Subcutaneous adipose tissue (tissue), 4 donors: Measurements from ENCODE around the gene CLTRN. TPM values are rescaled to one million over a fixed set of nuclear protein-coding genes. Genes with fewer than 3 reads are reported as not detected.

ENCODE experiments used
- CTCF ChIP-seq: fragments of 450-650 bp; IDR thresholded peaks from one replicate; pipeline ENCODE4 v1.5.1; 2016; ENCODE audit warnings: low read depth, mild to moderate bottlenecking, control low read depth, antibody characterized with exemption, moderate library complexity
- total RNA-seq, 4 donors: library from RNA; depleted of rRNA; stranded (reverse); fragments of >200 nt; gene quantifications; one replicate each; pipeline ENCODE4 v1.1.0, GENCODE V29; 2016

The CLTRN gene
- total RNA-seq, 4 donors from 2014 or later, result 0.34 to 0.75 (median 0.49) TPM; not detected in 1

DNA sequence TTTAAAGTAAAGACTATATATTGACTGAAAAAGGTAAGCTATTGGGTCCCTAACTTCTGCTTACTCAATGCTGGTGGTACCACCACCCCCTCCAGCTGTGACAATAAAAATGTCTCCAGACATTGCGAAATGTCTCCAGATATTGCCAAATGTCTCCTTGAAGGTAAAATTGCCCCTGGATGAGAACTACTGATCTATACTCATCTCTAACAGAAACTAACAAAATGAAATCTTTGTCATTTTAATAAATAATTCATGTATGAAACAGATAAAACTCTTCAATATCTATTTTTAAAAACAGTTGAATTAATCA, 20.1 kb downstream of the CLTRN start:
- no peak for TF ChIP-seq CTCF

DNA sequence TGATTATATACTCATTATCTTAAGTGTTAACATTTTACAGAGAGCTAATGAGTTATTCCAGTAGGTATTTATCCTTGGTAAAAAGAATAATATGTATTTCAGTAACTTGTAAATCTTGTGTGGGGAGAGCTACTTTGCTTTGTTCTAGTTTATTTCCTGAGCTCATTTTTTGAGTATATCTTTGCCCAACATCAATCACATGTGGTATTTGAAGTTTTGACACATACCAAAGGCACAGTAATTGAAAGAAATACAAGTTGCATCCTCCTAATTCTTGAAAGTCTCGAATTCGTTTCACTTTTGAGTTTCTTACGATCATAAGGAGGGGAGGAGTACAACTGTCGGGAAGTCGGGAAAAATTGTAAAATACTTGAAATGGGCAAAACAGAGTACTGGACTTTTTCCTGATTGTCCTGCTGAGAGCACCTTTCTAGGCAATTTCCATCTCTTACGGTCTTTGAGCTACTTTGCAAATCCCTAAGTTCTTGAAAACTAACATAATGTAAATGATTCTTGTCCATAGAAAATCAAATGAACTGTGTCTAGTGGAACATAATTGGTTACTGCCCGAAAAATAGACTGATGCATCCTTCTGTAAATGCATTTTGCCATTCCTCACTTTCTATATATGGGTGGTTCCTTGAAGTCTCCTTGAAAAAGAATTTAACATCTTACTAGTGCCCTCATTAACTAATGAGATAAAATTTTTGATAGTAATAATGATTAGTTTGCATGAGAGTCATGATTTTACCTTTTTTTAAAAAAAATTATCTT, 20.6 kb downstream of the CLTRN start:
- no peak for TF ChIP-seq CTCF

- TF ChIP-seq CTCF, result no peak
Observed at GRCh38 chrX:15631637-15632036, 33.0 kb downstream of the CLTRN start.

DNA sequence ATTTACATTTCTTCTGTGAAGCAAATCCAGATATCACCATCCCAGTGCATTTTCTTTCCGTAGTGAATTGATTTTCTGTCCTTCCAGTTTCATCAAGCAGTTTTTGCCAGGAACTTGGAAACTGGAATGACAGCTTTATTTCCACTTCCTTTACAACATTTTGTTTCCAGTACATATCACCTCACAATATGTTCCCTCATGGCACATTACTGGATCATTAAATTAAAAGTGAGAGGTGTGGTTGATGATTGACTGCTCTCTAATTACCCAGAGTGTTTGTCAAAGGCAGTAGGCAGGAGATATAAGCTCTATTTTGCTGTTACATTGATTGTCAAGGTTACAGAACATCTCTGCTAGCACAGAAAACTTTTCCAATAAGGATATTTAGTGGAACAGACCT, 41.6 kb downstream of the CLTRN start:
- TF ChIP-seq CTCF, result no peak

- TF ChIP-seq CTCF, result no peak
Observed at GRCh38 chrX:15619053-15619755, 45.4 kb downstream of the CLTRN start.

DNA sequence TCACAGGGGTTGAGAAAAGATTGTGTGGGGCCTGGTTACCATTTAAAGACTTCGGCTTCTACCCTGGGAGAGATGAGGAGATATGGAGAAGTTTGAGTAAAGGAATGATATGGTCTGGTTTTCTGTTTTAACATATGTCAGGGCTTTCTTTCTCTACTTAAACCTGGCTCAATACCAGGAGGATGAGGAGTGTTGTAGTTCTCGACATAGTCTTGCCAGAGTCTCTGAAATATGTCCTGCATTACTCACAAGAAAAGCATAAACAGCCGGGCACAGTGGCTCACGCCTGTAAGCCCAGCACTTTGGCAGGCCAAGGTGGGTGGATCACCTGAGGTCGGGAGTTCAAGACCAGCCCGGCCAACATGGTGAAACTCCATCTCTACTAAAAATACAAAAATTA, 47.5 kb downstream of the CLTRN start:
- no peak for TF ChIP-seq CTCF

DNA sequence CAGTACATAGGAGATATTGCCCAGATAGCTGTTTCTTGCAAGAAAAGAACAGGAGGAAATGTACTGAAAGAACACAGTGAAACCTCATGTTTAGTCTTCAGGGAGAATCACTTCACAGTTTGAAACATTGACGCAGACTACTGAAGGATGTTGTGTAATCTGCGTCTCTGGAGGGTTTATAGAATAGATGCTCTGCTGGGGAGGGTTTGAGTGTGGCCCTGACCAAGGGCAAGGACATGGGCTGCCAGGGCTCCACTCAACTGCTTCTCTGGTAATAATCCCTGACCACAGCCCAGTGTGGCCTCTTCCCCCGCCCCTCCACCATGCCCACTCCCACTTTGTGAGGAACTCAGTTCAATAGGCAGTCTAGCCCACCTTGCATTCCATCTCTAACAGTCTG, 48.1 kb downstream of the CLTRN start:
- TF ChIP-seq CTCF, result no peak
